KMS-11 (cell line): Measurements from ENCODE around the gene ANAPC13.

ENCODE experiments used
- H2AFZ ChIP-seq: fragments of 200-600 bp; sonication (generic); 2 replicates; pipeline ENCODE4 v1.6.1; 2016; ENCODE audit warnings: antibody characterized with exemption, mixed run types, low read depth
- H3K27ac ChIP-seq: fragments of 200-600 bp; sonication (generic); 2 replicates; pipeline ENCODE4 v1.6.1; 2016; ENCODE audit warnings: mild to moderate bottlenecking, mixed run types
- H3K27me3 ChIP-seq: fragments of 200-600 bp; sonication (generic); 2 replicates; pipeline ENCODE4 v1.6.1; 2017; ENCODE audit warnings: mild to moderate bottlenecking, low read depth, mixed run types, moderate library complexity; ENCODE audit not compliant: insufficient read depth
- H3K36me3 ChIP-seq: fragments of 200-600 bp; sonication (generic); 2 replicates; pipeline ENCODE4 v1.6.1; 2017; ENCODE audit warnings: mild to moderate bottlenecking, mixed run types; ENCODE audit not compliant: insufficient read depth
- H3K4me1 ChIP-seq: fragments of 200-600 bp; sonication (generic); 2 replicates; pipeline ENCODE4 v1.6.1; 2016; ENCODE audit warnings: mild to moderate bottlenecking, low read depth, mixed run types; ENCODE audit not compliant: poor library complexity, severe bottlenecking
- H3K4me2 ChIP-seq: fragments of 200-600 bp; sonication (generic); 2 replicates; pipeline ENCODE4 v1.7.0; 2016; ENCODE audit warnings: mild to moderate bottlenecking, mixed run types
- H3K4me3 ChIP-seq: fragments of 200-600 bp; sonication (generic); IDR thresholded peaks from 2 replicates; pipeline ENCODE4 v1.6.1; 2017; ENCODE audit warnings: low read depth, low read length, mixed read lengths; ENCODE audit not compliant: insufficient read depth
- H3K79me2 ChIP-seq: fragments of 200-600 bp; sonication (generic); 2 replicates; pipeline ENCODE4 v1.6.1; 2016; ENCODE audit warnings: low read depth, mixed run types; ENCODE audit not compliant: insufficient read depth
- H3K9ac ChIP-seq: fragments of 200-600 bp; sonication (generic); 2 replicates; pipeline ENCODE4 v1.6.1; 2016; ENCODE audit warnings: mild to moderate bottlenecking, mixed run types
- H4K20me1 ChIP-seq: fragments of 200-600 bp; sonication (generic); 2 replicates; pipeline ENCODE4 v1.6.1; 2016; ENCODE audit warnings: mild to moderate bottlenecking, mixed run types; ENCODE audit not compliant: insufficient read depth
- CTCF ChIP-seq: fragments of 200-600 bp; sonication (generic); conservative IDR thresholded peaks from 2 replicates; pipeline ENCODE4 v1.6.1; 2017; ENCODE audit warnings: low read depth, mild to moderate bottlenecking, antibody characterized with exemption, low read length, moderate library complexity, mixed read lengths

The ANAPC13 gene

DNA sequence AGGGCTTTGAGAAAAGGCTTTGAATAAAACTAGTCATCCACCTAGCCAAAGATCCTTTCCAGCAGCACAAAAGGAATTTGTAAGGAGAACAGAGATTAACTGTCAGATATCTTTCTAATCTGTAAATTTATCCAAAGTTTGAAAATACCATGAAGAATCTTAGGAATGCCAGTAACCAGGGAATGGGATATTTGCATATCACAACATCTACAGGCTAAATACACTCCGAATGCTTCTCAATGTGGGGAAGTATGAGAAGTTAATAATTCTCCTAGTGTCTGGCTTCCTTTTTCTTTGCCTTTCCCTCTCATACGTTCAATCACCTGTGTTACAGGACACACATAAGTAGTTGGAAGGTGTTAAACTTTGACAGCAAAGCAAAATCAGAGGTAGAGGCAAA lies 7.8 kb downstream of the ANAPC13 start:
- Histone ChIP-seq H3K9ac (no peak overlapping the region), H3K4me2 (no peak overlapping the region)

DNA sequence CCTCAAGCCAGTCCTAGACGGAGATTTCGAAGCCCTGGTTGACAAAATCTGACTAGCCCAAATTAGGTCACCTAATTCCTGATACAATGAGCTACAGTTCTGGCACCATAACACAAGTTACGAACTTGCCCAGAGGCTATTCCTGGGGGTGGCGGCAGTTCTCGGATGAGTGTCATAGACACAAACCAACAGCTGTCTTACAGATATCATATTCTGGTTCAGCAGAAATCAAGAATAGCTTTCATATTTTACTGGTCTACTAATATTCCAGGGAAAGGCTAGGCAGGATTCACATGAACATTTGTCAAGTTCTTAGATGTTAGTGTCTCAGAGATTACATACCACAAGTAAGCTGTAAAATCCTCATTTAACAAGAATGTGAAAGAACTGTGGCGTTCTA lies 8.8 kb downstream of the ANAPC13 start:
- Histone ChIP-seq H3K4me1 (peaks cover 4% of the 10 kb centered on the region), H3K79me2 (no peaks in the 10 kb centered on the region), H3K27me3 (no peaks in the 10 kb centered on the region), H4K20me1 (no peaks in the 10 kb centered on the region), H3K27ac (no peak overlapping the region), H3K4me3 (no peak overlapping the region), H3K9ac (no peak overlapping the region), H3K4me2 (no peak overlapping the region), H3K36me3 (0 out of 2 replicates have a peak, but pooled peaks cover 6% of the 10 kb centered on the region), H2AFZ (no peak overlapping the region)
- no peak for TF ChIP-seq CTCF

More for the DNA sequence above, 7.8 kb downstream of the ANAPC13 start:
- Histone ChIP-seq H4K20me1 (no peaks in the 10 kb centered on the region), H3K27ac (no peak overlapping the region), H3K36me3 (0 out of 2 replicates have a peak, but pooled peaks cover 6% of the 10 kb centered on the region), H3K79me2 (no peaks in the 10 kb centered on the region), H3K4me1 (peaks cover 4% of the 10 kb centered on the region), H3K27me3 (no peaks in the 10 kb centered on the region), H2AFZ (no peak overlapping the region), H3K4me3 (no peak overlapping the region)
- TF ChIP-seq CTCF, result no peak

- Histone ChIP-seq H3K36me3 (no peaks in the 10 kb centered on the region), H3K9ac (no peak overlapping the region), H3K4me1 (peaks cover 4% of the 10 kb centered on the region)
Measured at GRCh38 chr3:134476306-134476705, 9.5 kb downstream of the ANAPC13 start.

DNA sequence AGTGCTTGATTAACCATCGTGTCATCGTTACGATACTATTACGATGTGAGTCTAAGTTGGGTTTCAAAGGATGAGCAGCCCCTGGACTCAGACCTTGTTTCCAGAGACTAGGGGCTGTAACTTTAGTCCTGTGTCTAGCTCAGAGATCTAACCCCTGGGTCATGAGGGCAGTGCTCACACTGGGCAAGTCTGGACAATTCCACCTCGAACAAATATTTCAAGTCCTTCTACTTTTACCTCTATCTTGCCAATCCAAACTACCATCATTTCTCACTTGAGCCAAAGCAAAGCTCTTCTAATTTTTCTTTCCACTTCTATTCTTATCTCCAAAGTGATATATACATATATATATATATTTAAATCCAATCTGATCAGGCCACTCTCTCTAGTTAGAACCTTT lies 10.8 kb downstream of the ANAPC13 start:
- TF ChIP-seq CTCF, result no peak
- H3K9ac ChIP-seq, result no peak overlapping the region
- peaks cover 4% of the 10 kb centered on the region for H3K4me1 ChIP-seq
- no peak overlapping the region for H3K4me3 ChIP-seq
- H3K4me2 ChIP-seq, result no peak overlapping the region
- no peaks in the 10 kb centered on the region for H3K27me3 ChIP-seq
- H3K79me2 ChIP-seq, result no peaks in the 10 kb centered on the region
- H3K36me3 ChIP-seq, result no peaks in the 10 kb centered on the region
- H2AFZ ChIP-seq, result no peak overlapping the region
- no peak overlapping the region for H3K27ac ChIP-seq
- H4K20me1 ChIP-seq, result no peaks in the 10 kb centered on the region

More at GRCh38 chr3:134476306-134476705, 9.5 kb downstream of the ANAPC13 start:
- Histone ChIP-seq H3K27me3 (no peaks in the 10 kb centered on the region), H3K4me3 (no peak overlapping the region), H3K79me2 (no peaks in the 10 kb centered on the region), H2AFZ (no peak overlapping the region), H3K4me2 (no peak overlapping the region), H4K20me1 (no peaks in the 10 kb centered on the region), H3K27ac (no peak overlapping the region)
- TF ChIP-seq CTCF, result no peak
